ENCODE measurements around the gene ALDH7A1.
"Not testable (repeated sequence)": the region's sequence is repeated elsewhere in the genome, so short reads cannot be mapped to it uniquely, and the experiment has no call there.

Gene ALDH7A1

DNA sequence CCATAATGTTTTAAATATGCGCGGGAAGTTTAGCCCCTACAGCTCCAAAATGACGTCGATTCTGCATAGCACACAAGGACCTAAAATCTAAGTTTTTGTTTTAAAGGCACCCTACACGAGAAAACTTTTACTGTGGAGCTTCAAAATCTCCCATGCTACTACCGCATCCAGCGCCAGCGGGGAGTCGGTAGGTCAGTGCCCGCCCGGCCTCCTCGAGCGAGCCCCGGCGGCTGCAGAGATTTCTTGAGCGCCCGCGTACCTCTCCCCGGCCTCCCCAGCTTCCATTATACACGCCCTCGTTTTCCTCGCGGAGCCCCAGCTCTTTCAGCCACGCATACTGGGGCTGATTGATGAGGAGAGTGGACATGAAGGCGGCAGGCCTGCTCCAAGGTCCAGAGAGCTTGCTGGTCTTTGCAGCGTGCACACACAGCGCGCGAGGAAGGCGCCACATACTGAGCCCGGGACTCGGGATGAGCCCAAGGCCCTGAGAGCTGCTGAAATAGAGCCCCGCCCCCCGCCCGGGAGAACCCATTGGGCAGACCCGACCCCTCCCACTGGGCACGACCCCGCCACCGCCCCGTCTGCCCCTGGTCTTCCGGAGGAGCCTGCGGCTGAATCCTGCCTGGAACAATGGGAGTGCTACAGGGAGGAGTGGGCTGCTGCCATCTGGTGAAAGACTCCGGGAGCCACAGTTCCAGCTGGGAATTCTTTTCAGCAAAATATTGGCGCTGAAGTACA is at the start of gene ALDH7A1:
Gene ALDH7A1, minus strand, starts transcription at position 472 of the 738 bp plus-strand sequence. Its CDS starts 21 bp downstream, at position 451.
- peak in 1 of 2 experiments; percentile 34 for DNase-seq

DNA sequence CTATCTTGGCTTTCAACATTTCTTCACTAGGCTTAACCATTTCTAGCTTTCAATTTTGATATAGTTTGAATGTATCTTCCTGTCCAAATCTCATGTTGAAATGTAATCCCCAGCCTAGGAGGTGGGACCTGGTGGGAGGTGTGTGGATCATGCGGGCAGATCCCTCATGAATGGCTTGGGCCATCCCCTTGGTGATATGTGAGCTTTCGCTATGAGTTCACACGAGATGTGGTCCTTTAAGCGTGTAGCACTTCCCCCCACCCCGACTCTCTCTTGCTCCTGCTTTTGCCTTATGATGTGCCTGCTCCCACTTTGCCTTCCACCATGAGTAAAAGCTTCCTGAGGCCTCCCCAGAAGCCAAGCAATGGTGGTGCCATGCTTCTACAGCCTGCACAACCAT is 46.4 kb upstream of the ALDH7A1 start:
- no peak for DNase-seq

DNA sequence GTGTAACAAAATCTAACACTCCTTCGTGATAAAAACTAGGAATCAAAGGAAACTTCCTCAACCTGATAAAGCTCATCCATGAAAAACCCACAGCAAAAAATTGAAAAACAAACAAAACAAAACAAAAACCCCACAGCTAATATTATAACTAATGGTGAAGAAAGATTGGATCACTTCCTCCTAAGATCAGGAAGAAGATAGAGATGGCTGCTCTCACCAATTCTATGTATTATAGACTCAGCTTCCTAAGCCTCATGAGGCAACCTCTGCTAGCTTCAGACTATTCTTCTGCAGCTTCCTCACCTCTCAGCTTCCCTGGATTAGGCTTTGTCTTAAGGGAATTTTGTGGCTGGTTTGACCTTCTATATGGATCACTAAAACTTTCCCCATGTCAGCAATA is 45.8 kb upstream of the ALDH7A1 start:
- DNase-seq = no peak

DNA sequence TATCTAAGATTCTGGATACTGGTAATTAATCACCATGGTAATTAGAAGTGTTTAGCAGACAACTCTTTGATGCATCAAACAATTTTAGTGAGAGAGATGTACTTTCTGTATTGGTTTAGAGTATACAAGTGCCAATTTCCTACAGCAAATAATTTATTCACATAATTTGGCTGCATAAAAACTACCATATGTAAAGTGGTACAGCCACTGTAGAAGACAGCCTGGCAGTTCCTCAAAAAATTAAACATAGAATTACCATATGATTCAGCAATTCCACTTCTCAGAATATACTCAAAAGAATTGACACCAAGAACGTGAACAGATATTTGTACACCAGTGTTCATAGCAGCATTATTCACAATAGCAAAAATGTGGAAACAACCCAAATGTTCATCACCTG is 41.9 kb upstream of the ALDH7A1 start:
- no peak for DNase-seq

DNA sequence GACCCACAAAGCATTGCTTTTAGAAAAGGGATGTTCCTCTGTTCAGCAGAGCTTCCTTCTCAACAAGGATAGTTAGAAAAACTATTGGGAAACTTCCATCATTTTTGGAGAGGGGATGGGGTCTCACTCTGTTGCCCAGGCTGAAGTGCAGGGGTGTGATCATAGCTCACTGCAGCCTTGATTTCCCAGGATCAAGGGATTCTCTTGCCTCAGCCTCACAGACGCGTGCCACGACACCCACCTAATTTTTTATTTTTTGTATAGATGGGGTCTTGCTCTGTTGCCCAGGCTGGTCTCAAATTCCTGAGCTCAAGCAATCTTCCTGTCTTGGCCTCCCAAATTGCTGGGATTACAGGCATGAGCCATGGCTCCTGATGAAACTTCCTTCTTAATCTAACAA is 40.6 kb upstream of the ALDH7A1 start:
- no peak for DNase-seq

DNA sequence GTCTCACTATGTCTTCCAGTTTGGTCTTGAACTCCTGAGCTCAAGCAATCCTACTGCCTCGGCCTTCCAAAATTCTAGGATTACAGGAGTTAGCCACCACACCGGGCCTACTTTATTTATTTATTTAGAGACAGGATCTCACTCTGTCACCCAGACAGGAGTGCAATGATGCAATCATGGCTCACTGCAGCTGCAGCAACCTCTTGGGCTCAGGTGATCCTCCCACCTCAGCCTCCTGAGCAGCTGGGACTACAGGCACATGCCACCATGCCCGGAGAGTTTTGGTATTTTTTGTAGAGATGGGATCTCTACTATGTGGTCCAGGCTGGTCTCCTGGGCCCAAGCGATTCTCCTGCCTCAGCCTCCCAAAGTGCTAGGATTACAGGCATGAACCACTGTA is 38.5 kb upstream of the ALDH7A1 start:
- DNase-seq = no peak

DNA sequence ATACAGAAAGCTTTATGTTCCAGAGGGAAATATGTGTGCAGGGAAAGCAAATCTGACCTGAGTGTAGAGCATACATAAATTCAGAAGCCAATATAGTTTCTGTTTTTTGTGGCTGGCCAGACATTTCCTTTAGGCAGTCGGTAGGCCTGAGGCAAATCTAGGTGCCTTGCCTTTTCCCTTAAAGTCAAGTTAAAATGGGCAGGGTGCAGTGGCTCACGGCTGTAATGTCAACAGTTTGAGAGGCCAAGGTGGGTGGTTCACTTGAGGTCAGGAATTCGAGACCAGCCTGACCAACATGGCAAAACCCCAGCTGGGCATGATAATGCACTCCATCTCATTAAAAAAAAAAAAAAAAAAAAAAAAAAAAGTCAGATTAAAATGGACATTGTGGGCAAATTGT is 36.9 kb upstream of the ALDH7A1 start:
- no peak for DNase-seq

DNA sequence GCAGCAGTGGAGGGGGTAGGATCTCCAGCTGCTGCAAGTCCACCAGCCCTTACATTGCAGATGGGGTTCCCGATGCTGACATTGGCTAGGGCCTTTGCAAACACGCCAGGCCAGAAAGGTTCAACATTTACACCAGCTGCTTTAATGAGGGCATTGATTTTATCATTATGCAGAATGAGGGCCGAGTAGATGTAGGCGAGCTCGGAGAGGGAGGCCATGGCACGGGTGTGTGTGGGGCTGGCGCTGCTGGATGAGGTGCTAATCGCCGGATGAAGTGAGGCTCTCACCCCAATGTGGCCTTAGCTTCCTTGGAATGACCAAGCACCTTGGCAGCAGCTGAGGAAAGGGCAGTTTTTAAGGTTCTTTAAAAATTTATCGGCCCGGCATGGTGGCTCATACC is 33.1 kb upstream of the ALDH7A1 start:
- no peak for DNase-seq

DNA sequence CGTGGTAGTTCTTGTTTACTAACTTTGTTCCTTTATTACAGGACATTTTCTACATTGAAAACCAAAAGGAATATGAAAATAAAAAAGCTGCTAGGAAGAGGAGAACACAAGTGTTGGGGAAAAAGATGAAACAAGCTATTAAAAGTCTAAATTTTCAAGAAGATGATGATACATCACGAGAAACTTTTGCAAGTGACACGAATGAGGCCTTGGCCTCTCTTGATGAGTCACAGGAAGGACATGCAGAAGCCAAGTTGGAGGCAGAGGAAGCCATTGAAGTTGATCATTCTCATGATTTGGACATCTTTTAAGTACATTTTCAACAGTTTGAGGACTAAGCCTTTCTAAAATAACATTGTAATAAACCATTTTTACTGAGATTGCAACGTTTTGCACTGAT is 29.5 kb upstream of the ALDH7A1 start:
- no peak for DNase-seq

DNA sequence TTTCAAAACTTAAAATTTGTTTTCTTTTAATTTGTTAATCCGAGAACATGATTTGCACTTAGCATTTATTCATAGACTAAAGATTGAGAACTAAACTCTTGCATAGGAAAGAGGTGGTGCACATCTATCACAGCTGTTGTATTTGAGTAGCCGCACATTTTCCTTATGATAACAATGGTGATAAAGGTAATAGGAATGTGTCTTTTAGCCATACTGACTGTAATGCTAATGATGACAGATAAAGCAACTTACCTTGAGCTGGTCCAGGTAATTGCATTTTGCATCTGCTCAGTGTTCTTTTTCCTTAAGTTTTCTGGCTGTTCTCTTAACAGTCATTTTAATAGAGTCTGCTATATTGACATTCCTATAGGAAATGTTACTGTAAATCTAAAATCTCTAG is 24.8 kb upstream of the ALDH7A1 start:
- no peak for DNase-seq

DNA sequence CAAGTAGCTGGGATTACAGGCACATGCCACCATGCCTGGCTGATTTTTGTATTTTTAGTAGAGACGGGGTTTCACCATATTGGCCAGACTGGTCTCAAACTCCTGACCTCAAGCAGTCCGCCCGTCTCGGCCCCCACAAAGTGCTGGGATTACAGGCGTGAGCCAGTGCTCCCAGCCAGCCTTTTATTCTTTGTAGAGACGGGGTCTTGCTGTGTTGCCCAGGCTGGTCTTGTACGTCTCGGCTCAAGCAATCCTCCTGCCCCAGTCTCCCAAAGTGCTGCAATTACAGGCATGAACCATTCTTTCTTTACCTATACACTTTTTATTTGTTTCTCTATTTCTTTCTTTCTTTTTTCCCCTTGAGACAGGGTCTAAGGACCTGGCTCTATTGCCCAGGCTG is 22.6 kb upstream of the ALDH7A1 start:
- DNase-seq = not testable (repeated sequence)

DNA sequence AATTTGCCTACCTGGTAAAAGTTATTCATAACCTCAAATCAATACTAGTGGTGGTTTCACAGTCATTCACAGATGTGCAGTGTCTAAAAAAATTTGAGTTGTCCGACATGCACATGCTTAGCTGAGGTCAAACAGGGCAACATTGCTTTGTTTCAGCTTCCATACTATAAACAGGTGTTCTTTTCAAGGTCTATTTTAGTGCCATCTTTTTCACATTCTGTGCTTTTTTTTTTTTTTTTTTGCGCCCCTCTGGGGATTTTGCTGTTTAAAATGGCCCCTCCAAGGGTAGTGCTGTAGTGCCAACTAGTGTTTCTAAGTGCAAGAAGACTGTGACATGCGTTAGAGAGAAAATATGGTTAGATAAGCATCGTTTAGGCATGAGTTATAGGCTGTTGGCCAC is 20.3 kb upstream of the ALDH7A1 start:
- DNase-seq = no peak

DNA sequence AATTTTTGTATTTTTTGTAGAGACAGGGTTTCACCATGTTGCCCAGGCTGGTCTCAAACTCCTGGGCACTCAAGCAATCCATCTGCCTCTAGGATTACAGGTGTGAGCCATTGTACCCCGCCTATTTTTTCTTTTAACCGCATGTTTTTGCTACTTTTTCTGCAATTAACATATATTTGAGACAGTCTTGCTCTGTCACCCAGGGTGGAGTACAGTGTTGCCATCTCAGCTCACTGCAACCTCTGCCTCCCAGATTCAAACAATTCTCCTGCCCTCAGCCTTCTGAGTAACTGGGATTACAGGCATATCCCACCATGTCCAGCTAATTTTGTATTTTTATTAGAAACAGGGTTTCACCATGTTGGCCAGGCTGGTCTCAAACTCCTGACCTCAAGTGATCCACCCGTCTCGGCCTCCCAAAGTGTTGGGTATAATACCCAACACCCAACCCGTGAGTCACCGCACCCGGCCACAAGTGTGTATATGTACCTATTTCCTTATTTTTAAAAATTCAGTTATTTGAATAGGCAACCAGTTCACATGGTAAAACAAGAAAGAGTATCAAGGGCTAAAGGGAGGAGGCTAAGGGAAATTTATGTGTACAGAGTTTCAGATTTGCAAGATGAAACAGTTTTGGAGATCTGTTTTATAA is 19.0 kb upstream of the ALDH7A1 start:
- no peak for DNase-seq

DNA sequence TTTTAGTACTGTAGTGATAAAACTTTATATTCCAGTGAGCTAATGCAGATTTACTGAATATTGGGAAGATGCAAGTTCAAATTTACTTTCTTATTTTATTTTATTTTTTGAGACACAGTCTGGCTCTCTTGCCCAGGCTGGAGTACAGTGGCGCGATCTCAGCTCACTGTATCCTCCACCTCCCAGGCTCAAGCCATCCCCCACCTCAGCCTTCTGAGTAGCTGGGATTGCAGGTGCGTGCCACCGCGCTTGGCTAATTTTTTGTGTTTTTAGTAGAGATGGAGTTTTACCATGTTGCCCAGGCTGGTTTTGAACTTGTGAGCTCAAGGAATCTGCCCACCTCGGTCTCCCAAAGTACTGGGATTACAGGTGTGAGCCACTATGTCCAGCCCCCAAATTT is 15.6 kb upstream of the ALDH7A1 start:
- DNase-seq = no peak

DNA sequence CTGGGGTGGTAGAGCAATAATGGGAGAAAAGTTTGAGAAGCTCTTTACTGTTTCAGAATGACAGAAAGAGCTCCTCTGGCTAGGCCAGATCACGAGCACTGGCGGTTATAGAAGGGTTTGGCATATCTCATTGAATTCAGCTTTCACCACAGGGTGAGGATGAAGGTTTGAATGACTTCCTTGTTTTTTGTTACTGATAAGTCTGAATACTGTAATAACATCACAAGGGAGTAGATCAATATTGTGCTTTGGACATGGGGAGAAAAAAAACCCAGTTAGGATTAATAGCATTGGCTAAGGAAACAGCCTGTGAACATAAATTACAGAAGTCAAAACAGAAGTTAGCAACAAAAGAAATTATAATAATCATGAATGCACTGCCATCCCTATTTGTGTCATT is 15.1 kb upstream of the ALDH7A1 start:
- no peak for DNase-seq

DNA sequence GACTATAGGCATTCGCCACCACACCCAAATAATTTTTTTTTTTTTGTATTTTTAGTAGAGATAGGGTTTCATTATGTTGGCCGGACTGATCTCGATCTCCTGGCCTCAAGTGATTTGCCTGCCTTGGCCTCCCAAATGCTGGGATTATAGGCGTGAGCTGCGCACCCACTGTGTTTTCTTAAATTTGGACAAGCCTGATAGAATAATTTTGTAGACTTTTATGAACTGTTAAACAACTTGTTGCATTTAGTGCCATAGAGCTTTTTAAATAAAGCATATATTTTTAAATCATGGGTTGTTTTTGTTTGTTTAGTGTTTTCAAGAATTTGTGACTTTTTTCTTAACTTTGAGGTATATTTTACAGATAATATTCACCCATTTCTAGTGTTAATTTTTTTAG is 10.5 kb upstream of the ALDH7A1 start:
- no peak for DNase-seq

DNA sequence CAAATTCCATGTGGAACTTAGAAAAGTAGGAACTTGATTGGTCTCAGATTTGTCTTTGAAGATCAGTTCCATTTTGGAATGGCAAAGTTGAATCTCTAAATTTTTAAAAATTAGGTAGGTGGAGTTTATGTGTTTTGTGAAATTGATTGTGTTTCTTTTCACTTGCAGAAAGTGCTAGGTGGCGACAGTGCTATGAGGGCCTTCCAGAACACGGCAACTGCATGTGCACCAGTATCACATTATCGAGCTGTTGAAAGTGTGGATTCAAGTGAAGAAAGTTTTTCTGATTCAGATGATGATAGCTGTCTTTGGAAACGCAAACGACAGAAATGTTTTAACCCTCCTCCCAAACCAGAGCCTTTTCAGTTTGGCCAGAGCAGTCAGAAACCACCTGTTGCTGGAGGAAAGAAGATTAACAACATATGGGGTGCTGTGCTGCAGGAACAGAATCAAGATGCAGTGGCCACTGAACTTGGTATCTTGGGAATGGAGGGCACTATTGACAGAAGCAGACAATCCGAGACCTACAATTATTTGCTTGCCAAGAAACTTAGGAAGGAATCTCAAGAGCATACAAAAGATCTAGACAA is 8.5 kb upstream of the ALDH7A1 start:
- DNase-seq = no peak

DNA sequence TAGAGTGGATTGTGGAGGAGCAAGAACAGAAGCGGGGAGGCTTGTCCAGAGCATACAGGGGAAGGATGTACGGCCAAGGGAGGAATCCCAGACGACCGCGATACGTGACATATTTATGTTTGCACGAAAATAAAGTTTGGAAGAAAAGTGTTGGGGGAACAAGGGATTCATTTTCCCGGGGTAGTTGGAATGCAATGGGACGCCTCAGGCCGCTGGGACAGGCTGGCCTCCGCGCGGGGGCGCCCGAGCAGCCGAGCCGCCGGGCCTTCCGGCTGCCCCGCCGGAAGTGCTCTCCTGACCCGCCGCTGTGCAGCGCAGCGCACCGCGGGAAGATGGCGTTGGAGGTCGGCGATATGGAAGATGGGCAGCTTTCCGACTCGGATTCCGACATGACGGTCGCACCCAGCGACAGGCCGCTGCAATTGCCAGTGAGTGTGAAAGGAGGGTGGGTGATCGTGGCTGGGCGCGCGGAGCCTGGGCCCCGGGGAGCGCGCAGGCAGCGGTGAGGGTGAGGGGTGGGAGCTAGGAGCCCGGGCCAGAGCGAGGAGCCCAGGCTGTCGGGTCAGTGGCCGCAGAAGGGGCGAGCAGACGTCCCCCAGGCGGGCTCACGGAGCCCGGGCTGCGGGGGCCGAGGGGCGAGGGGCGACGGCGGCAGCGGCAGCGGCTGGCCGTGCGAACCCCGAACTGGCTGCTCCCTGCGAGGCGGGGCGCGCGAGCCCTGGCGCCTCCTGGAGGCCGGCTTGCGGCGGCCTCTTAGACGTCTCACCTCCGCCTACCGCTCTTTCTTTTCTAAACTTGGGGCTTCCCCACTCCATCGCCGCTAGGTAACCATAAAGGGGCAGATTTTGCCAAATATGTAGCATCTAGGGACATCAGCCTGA is 5.9 kb upstream of the ALDH7A1 start, which contains the start of gene PHAX:
Gene PHAX, plus strand, starts transcription at position 317 of the 881 bp plus-strand sequence. Its CDS starts 16 bp downstream, at position 333.
- peak in 1 of 2 experiments; percentile 26 for DNase-seq

DNA sequence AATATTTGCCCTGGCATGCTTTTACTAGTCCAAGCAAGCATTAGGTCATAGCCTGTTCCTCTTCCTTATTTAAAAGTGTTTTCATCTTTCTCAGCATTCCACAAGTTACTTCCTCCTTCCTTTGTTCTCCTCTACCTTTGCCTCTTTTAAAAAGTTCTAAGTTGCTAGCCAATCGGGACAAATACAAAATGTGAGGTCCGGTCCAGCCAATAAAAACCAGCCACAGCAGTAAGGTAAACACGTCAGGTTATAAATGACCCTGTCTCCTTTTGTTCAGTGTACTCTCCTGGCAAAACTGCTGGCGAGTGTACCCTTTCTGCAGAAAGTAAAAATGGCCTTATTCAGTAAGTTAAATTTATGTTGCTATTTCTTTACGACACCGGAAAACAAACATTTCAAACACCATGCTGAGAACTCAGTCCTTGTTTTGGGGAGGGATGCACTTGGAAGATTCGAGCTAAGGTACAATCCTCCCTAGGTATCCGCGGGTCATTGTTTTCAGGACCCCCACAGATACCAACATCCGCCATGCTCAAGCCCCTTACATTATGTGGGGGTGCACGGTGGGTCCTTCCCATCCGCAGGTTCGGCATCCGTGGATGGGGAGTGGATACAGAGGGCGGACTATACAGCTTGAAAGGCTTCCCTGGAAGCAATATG is 5.1 kb upstream of the ALDH7A1 start:
- not testable (repeated sequence) for DNase-seq

DNA sequence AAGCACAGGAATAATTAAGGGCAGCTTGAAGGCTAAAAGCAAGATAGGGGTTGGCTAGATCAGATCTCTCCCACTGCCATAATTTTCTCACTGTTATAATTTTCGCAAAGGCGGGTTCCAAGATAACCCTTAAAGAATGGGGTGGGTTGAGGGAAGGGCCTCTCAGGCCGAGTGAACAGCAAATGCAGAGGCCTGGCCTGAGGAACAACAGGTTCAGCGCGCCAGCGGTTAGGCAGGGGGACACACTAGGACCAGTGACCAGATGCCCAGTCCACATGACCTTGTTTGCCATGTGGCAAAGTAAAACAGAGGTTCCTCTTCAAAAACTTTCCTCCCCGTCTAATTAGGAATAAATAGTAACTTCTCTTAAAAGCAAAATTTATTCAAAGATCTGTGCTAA is 4.5 kb upstream of the ALDH7A1 start:
- no peak for DNase-seq

DNA sequence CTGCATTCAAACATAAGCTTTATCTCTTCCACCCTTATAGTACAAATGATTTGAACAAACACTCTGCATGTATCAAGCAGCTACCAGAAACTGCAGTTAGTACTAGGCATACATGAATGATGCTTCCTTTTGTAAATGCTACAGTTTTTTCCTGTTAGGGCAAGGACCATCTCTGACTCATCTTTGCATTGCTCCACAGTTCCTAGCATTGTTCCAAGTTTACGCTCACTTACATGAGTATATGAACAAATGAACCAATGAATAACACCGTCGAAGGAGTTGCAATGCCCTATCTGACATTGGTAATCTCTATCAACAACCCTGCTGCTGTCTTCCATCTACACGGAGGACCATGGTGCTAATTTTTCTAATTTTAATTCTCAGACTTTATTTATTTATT is 2.1 kb upstream of the ALDH7A1 start:
- DNase-seq = no peak

DNA sequence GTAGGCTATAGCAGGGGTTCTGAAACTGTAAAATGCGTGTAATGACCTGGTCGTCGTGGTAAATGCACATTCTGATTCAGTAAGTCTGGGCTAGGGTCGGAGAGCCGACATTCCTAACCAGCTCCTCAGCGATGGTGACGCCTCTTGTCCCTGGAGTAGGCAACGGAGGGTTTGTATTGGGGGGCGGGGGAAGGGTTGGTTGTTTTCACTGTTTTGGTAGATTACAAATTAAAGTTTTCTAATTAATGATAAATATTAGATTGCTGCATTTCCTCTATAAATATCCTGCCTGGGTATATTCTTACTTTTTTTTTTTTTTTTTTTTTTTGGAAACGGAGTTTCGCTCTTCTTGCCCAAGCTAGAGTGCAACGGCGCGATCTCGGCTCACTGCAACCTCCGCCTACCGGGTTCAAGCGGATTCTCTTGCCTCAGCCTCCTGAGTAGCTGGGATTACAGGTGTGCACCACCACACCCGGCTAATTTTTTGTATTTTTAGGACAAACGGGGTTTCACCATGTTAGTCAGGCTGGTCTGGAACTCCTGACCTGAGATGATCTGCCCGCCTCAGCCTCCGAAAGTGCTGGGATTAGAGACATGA is 566 bp upstream of the ALDH7A1 start:
- DNase-seq = no peak
